ENCODE results near the gene GEMIN4.
A peak's percentile ranks its signal among the peaks of the same experiment; 100 is the strongest.
"Not testable (repeated sequence)": the region's sequence is repeated elsewhere in the genome, so short reads cannot be mapped to it uniquely, and the experiment has no call there.

The GEMIN4 gene

DNA sequence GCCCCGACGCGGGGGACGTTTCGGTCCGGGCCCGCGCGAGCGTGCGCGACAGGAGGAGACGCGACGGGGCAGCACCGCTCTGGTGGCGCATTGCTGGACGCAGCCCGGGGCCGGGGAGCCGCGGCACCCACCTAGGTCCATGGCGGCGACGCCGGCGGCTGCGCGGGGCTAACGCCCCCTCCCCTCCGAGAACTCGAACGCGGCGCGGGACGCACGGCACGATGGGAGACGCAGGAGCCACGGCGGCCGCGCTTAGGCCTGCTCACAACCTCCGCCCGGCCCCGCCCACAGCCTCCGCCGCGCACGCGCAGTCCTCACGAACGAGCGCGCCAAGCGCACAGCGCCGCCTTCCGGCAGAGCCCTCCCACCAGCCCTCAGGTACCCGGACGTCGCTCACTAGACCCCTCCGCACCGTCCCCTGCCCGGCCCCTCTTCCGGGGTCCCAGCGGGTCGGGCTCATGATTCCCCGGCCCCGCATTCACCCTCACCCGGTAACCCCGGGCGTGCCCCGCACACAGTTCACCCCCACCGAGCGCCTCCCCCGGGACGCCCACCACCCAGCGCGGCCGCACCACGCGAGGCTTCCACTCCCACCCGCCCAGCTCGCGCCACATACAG lies at the start of gene GEMIN4:
TSS of gene GEMIN4 (minus strand) at position 263 of the 618 bp plus-strand sequence. CDS start at position 141, 122 bp downstream.
- no peak for DNase-seq

DNA sequence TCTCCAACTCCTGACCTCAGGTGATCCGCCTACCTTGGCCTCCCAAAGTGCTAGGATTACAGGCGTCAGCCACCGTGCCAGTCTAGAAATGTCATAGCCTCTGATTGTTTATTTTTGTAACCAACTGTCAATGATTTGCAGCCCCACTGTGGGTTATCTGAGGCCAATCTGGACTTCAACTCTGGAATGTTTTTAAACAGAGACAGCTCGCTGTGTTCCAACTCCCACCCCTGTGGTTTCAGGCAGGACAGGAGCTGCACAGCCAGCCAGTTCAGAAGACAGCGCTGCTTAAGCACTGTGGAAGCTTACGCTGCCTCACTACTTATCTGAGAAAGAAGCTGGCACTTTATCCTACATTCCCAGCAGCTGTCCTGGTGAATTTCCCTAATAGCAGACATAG lies 49.6 kb upstream of the GEMIN4 start:
- no peak for DNase-seq

DNA sequence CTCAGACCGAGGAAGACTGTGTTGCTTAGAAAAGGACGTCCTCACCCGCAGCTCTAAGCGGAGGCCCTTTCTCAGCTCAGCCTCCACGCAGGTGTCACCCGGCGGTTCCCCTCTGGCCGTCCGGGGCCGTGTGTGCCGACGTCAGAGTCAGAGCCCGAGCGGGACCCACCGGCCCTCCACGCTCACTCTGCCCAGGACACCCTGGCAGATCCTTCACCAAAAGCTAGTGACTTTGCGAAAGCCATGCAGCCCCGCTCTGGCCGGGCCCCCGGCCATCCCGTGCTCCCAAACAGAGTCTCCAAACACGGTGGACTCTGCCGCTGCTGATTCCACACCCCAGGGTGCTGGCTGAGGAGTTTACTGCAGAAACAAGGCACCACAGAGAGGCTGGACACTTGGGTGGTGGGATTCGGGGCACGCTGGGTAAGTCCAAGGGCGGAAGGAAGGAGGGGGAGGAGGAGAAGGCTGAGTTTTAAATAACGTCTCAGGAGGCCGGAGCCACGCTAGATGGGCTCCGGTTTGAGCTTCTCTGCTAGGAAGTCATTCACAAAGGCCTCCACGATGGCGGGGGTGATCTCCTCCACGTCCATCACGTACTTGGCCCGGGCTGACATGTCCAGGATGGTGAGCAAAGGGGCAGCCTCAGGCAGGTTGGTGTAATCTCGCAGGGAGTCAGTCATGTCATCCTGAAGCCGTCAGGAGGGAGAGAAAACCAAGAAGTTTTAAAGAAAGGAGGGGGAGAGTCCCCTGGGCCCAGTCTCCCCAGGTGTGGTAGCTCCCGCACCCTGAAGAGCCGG lies 48.6 kb upstream of the GEMIN4 start:
- no peak for DNase-seq

DNA sequence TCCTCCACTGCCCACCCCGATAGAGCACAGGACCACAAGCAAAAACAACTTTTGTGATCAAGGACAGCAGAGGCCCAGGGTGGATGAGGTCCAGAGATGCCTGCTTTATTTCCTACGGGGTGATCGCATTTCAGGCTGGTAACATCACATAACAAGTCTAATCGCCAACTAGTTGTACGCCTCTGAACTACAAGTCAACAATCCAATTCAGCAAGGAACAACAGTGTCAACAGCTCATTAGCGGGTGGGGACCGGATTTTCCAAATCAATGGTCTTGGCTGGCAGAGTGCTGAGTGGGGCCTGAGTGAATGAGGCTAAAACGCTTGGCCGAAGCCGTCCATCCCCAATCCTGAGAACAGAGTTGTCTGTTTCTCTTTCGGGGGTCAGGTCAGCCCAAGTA lies 47.2 kb upstream of the GEMIN4 start:
- DNase-seq, result no peak

DNA sequence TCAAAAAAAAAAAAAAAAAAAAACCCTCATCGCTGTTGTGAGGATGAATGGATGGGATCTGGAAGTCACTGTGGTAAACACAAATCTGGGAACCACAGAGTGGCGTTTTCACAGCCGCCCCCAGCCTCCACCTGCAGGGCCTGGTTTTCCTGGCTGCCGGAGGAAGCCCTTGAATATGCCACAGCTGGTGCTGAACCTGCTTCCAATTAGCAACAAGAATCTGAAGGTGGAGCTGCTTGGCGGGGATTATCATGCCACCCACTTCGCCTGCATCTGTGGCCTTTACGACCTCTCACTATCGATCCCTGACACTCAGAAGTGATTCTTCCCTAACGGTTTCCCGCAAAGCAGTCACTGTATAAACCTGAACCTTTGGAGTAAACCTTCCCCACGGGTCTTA lies 46.2 kb upstream of the GEMIN4 start:
- peak; percentile 73 for DNase-seq

DNA sequence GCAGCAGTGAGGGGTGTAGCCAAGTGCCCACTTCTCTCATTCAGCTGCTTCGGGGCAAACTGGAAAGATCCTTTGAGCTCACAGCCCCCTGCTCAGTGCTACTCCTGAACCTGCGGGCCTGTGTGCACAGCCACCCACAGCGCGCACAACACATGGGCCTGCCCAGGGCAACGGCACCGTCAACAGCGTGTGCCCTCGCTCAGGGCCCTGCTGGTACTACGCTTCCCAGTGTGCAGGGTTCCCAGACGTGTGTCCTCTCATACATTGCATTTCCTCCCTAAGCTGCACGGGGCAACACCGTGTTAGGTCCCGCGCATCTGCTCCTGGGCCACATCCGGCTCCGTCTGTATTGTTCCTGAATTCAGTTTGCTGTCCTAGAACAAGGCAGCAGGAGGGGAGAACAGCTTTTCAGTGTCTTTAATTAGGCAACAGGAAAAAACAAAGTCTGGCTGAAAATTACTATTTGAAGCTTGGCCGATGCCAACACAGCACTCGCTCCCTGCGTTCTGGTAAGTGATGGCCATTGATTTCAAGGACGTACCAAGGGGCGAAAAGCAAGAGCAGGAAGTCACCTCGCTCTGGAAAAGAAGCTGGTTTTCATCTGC lies 45.3 kb upstream of the GEMIN4 start:
- no peak for DNase-seq

DNA sequence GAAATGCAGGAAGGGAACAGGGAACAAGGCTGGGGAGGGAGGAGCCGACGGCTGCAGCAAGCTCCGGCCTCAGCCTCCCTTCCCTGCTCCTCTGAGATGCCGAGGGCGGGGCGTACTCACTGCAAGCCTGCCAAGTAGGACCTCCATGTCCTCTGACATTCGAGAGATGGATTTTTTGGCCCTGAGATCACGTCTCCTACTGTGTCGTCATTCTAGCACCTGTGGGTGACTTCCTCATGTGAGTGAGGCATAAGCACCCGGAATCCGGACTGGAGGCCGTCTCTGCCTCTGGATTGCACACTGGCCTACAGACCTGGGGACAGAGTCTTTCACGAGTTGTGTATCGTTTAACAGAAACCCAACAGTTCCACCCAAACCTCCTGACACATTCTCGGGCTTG lies 44.5 kb upstream of the GEMIN4 start:
- DNase-seq, result no peak

DNA sequence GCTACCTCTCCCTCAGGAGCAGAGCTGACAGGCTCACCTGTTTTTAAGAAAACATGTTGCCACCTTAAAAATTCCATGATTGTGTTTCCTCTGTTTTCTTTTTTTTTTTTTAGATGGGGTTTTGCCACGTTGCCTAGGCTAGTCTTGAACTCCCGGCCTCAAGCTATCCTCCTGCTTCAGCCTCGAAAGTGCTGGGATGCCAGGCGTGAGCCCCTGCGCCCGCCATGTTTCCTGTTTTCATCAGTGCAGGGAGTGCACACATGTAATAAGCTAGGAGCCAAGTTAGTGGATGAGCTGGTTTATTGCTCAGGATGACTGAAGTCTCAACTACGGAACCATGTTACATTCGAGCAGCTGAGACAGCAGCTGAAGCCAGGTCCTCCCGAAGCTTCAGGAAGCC lies 43.7 kb upstream of the GEMIN4 start:
- DNase-seq, result no peak

DNA sequence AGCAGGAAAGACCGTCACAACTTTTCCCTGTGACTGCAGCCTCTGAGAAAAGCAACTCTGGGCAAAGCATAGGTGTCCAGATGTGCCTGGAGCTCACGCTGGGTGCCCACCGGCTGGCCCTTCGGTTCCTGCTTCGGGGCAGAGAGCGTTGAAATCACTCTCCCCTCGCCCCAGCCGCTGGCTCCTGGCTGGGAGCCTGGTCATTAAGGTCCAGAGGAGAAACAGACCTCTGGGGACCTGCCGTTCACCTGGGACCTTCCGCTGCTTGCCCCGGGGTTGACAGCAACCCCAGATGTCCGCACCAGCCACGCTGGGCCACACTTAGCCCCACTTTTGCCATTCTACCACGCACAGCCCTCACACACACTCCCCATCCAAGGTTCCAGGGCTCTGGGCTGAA lies 43.2 kb upstream of the GEMIN4 start:
- DNase-seq, result no peak

DNA sequence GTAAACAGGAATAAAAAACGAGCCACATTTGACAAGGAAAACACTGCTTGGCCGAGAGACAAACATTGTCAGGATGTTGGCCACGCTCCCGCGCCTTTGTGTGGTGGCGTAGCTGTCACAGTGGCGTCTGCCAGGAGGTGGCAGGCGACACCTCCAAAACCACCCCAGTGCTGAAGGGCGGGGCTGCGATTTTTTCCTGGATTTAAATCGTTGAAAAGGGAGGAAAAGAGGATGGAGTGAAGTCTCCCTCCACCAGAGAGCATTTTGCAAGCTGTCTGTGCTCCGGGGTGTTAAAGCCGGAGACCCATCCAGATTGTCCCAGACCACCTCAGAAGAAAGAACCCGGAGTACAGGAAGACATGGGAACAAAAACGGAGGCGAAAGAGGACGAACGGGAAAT lies 42.8 kb upstream of the GEMIN4 start:
- peak; percentile 23 for DNase-seq

DNA sequence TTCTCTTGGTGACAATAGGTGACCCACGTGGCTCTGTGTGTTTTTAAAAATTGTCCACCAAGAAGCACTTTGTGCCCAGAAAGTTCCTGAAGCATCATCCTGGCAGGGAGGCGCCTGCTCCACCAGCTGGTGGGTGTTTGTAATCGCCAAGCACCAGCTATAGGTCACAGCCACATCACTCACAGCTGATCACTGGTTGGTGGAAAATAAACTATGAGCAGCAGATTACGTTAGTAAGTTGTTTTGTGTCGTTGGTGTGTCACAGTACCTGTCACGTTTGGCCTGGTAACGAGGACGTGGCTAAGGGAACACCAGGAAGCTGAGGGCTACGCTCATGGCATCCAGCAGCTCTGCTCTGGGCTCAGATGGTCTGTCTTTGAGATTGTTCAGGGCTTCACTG lies 40.2 kb upstream of the GEMIN4 start:
- no peak for DNase-seq

DNA sequence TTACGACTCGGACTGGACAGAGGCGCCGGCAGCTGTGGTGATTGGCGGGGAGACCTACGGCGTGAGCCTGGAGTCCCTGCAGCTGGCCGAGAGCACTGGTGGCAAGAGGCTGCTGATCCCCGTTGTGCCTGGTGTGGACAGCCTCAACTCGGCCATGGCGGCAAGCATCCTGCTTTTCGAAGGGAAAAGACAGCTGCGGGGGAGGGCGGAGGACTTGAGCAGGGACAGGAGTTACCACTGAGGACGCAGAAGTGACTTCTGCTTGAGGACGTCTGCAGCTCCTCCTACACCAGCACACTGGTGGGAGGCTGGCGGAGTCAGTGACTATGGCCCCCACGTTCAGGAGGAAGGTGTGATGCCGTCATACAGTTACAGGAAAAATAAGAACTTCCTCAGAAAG lies 39.8 kb upstream of the GEMIN4 start:
- no peak for DNase-seq

DNA sequence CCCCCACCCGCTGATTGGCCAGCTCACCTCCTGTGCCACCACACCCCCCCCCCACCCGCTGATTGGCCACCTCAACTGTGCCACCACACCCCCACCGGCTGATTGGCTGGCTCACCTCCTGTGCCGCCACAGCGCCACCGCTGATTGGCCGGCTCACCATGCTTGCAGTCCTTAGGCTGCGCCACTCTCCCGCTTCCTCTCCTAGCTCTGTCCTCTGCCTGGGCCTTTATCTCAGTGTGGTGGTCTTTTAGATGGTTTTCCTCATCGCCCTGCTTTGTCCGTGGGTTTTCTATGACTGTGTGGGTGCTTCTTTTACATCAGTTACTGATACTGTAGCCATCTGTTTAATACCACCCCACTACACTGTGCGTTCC lies 38.8 kb upstream of the GEMIN4 start:
- not testable (repeated sequence) for DNase-seq

DNA sequence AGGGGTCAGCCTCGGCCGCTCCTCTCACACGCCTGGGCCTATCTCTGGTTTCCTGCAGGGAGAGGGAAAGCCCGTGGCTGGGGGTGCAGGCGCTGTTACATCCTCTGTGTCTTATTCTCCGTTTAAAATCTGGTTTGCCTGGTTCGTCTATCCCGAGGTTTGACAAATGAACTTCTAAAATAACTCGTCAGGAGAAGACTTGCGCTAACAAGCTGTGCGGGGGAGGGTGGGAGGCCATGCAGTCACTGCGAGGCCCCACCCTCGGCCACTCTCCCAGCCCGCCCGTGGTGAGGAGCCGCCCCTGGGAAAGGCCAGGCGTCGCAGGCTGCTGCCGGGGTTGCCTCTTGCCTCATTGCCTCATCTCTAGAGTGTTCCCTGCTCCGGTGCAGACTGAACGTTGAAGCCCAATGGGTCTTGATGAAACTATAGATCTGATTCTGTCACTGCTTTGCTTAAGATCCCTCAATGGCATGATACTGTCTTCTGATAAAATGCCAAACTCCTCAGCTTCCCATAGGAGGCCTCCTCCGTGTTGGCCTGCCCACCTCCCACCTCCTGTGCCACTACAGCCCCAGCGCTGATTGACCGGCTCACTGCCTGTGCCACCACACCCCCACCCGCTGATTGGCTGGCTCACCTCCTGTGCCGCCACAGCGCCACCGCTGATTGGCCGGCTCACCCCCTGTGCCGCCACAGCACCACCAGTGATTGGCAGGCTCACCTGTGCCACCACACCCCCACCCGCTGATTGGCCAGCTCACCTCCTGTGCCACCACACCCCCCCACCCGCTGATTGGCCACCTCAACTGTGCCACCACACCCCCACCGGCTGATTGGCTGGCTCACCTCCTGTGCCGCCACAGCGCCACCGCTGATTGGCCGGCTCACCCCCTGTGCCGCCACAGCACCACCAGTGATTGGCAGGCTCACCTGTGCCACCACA lies 38.1 kb upstream of the GEMIN4 start:
- DNase-seq, result not testable (repeated sequence)

DNA sequence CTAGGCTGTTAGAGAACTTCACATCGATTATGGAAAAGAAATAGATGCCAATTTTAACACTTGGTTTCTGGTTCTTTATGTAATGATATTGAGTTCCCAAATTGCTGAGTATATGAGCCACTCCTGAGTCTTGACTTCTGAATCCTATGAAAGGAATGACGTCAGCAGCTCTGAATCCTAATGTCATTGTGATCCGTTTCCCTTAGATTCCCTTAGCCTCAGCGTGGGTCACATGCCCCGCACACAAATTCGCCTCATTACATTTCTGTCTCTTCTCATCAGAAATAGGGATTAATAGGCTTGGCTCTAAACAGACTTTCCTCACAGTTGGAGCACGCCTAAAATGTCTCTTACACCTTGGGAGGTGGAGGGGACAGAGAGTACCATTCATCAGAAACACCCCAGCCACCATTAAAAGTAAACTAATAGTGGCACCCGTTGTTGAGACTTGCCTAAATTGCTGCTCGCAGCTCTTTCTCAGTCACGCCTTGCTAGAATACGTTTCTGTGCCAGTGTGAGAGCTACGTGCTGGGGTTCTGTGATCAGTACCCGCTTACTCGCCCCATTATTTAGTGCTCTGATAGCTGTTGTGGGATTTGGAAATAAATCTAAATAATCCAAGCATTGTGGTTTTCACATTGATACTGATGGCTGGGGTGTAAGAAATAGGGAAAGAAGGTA lies 37.2 kb upstream of the GEMIN4 start:
- DNase-seq, result no peak

DNA sequence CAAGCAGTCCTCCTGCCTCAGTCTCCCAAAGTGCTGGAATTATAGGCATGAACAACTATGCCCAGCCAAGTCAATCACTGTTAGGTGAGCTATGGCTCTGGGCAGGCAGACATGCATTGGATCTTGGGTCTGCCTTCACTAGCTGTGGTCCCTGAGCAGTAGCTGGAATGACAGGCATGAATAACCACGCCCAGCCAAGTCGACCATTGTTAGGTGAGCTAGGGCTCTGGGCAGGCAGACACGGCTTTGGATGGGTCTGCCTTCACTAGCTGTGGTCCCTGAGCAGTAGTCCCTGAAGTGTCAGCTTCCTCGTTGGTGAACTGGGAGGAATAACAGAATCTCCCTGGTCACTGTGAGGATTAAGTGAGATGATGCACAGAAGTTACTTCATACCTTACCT lies 36.5 kb upstream of the GEMIN4 start:
- no peak for DNase-seq

DNA sequence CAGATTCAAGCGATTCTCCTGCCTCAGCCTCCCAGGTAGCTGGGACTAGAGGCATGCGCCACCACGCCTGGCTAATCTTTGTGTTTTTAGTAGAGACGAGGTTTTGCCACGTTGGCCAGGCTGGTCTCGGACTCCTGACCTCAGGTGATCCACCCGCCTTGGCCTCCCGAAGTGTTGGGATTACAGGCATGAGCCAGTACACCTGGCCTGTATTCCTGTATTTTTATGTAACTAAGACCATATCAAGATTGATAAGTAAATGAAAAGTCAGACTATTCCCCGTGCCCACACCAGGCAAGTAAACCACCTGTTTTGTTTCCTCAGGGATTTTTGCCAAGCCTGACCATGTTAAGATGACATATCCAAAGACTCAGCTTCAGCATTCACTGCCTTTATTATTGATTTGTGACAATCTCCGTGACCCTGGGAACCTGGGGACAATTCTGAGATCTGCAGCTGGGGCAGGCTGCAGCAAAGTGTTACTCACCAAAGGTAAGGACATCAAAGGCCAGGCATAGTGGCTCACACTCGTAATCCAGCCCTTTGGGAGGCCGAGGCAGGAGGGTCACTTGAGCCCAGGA lies 35.7 kb upstream of the GEMIN4 start:
- DNase-seq, result no peak

DNA sequence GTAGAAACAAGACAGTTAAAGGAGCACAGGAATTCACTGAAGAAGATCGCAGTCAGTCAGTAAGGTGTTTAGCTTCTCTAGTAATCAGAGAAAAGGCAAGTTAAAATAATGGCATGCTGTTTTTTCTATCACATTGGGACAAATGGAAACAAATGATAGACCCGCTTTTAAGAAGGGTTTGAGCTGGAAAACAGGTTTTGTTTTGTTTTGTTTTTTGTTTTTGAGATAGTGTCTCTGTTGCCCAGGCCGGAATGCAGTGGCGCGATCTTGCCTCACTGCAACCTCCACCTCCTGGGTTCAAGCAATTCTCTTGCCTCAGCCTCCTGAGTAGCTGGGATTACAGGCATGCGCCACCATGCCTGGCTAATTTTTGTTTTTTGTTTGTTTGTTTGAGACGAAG lies 33.8 kb upstream of the GEMIN4 start:
- DNase-seq, result not testable (repeated sequence)

DNA sequence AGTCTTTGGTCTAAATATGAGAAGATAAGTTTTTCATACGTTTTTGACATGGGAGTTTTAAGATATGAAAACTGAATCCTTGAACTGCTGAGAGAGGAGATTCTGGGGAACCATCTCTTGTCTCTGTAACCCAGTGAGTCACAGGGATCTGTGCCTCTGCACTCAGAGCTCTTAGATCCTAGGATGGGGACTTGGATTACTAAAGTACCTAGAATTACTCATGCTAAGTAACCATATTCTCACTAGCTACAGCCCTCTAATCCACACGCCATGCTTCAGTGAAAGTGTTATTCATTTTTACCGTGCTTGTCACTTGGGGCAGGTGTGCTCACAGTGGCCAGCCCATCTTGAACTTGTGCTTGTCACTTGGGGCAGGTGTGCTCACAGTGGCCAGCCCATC lies 32.1 kb upstream of the GEMIN4 start:
- DNase-seq, result no peak

DNA sequence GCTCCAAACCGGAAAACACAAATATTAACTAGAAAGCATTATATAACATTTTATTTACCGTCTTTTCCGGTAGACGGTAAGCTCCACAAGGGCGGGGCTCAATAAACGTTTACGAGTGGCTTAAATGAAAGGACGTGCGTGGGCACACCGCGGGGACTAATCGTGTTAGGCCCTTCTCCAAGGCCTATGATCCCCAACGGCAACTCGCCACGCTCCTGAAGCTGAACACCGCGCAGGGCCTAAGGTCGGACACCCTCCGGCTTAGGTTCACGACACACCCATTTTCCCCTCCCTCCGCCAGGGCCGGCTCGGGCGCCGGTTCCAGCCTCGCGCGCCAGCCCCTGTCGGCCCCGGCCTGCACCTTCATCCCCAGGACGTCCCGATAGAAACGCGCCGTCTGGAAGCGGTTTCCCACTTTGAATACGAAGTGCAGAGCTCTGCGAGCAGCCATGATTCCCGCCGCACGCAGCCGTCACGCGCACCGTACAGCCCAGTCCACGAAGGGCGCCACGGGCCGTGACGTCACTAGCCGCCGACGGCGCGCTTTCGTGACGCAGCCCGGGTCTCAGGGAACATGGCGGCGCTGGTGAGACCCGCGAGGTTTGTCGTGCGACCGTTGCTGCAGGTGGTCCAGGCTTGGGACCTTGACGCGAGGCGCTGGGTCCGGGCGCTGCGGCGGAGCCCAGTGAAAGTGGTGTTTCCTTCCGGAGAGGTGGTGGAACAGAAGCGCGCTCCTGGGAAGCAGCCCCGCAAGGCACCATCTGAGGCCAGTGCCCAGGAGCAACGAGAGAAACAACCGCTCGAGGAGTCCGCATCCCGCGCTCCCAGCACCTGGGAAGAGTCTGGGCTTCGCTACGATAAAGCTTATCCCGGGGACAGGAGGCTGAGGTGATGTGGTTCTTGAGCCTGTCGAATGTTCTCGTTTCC lies 30.0 kb upstream of the GEMIN4 start, which contains the start of the genes GLOD4 and MRM3:
TSS of gene GLOD4 (minus strand) at position 476 of the 927 bp plus-strand sequence. CDS start at position 451, 25 bp downstream.
TSS of gene MRM3 (plus strand) at position 549 of the 927 bp plus-strand sequence. CDS start at position 575, 26 bp downstream.
- peak; percentile 37 for DNase-seq

DNA sequence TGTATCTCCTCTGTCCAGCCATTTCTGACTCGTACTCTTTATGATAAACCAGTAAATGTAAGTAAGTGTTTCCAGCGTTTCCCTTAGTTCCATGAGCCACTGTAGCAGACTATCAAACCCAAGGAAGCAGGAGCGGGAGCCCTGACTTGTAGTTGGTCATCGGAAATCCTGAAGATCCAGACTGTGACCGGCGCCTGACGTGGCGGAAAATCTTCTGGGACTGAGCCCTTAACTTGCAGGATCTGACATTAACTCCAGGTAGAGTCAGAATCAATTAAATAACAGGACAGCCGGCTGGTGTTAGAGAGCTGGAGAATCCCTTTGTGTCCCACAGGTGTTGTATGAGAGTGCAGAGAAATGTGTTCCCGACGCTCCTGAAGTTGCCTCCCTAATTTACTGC lies 26.0 kb upstream of the GEMIN4 start:
- DNase-seq, result no peak

Measured in NCI-H524 treated with DMSO at 0.1 percent for 48 hours (cell line).